ENCODE results near the gene ARMC9. TPM values are rescaled to one million over a fixed set of nuclear protein-coding genes. Genes with fewer than 3 reads are reported as not detected.

The ARMC9 gene
- total RNA-seq, 1 experiment from 2014 or later, result 42.7 TPM

DNA sequence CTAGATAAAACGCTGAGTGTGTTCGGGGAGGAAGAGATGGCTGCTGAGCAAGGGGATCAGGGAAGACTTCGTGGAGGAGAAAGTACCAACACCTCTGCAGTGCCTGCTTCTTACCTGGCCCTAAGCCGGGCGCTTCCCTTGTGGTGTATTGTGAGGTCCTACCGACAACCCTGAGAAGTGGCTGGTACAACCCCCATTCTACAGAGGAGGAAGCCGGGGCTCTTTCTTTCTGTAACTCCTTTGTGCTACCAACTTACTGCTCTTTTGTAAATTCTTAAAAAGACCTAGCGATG lies 96.9 kb downstream of the ARMC9 start:
- Histone ChIP-seq H3K36me3 (ENCODE audit: control insufficient read depth, insufficient read depth, low read length) (no peaks in the 10 kb centered on the region), H3K4me3 (ENCODE audit: low read depth in 2 of 2, low read length in 2 of 2) (no peak overlapping the region), H3K27me3 (ENCODE audit: control insufficient read depth, insufficient read depth, low read length) (no peaks in the 10 kb centered on the region), H3K9me3 (ENCODE audit: control insufficient read depth, insufficient read depth, low read depth, low read length) (no peaks in the 10 kb centered on the region), H3K4me1 (ENCODE audit: control insufficient read depth, insufficient read depth, low read length) (peaks cover 11% of the 10 kb centered on the region), H3K27ac (ENCODE audit: low read length) (no peak overlapping the region)
- no peak for ATAC-seq
- ChIA-PET POLR2A (no interaction called here), CTCF (no interaction called here)
- TF ChIP-seq, protein P1, sequence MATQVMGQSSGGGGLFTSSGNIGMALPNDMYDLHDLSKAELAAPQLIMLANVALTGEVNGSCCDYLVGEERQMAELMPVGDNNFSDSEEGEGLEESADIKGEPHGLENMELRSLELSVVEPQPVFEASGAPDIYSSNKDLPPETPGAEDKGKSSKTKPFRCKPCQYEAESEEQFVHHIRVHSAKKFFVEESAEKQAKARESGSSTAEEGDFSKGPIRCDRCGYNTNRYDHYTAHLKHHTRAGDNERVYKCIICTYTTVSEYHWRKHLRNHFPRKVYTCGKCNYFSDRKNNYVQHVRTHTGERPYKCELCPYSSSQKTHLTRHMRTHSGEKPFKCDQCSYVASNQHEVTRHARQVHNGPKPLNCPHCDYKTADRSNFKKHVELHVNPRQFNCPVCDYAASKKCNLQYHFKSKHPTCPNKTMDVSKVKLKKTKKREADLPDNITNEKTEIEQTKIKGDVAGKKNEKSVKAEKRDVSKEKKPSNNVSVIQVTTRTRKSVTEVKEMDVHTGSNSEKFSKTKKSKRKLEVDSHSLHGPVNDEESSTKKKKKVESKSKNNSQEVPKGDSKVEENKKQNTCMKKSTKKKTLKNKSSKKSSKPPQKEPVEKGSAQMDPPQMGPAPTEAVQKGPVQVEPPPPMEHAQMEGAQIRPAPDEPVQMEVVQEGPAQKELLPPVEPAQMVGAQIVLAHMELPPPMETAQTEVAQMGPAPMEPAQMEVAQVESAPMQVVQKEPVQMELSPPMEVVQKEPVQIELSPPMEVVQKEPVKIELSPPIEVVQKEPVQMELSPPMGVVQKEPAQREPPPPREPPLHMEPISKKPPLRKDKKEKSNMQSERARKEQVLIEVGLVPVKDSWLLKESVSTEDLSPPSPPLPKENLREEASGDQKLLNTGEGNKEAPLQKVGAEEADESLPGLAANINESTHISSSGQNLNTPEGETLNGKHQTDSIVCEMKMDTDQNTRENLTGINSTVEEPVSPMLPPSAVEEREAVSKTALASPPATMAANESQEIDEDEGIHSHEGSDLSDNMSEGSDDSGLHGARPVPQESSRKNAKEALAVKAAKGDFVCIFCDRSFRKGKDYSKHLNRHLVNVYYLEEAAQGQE (IDR thresholded peaks at IDR 0.05; ENCODE audit: insufficient read depth in 1 of 2, low read depth in 2 of 2, low read length in 1 of 2), result no peak
- TF ChIP-seq SIN3A (IDR thresholded peaks at IDR 0.05; ENCODE audit: borderline replicate concordance, insufficient read depth, low read depth, low read length), result no peak
- no TSS peak for BruUV-seq (replicated peaks)
- in situ Hi-C loops (cut with HindIII; ENCODE audit: low pct_unique_long_range_greater_than_20kb, low sequenced_read_pairs), result no loop called here
- no peak for DNase-seq (ENCODE audit: low read depth, low spot score)
- intact Hi-C loops (cut with micrococcal nuclease; ENCODE audit: unreplicated experiment), result no loop called here

DNA sequence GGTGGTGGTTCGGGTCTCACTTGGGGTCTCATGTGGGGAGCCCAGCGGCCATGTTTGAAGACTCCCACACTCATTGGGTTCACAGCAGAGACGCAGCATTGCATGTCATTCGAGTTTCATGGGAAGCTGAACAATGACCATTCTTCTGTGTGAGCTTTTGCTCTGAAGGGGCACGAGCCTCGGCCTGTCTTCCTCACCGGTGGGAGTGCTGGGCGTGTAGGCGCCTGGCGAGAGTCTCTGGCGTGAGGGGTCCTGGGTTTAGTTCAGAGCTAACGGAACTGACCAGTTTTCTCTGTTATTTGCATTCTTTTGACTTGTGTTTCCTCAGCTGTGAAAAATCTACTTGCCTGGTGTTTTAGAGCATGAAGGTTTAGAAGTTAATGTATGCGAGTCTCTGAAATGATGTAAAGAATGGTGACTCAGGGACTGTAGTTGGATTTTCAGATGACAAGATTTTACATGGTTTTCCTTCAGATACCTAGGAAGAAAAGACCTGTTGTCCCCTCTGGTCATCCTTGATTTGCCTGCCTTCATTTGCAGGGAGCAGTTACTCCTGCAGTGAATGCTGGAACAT lies 98.1 kb downstream of the ARMC9 start:
- no peak for TF ChIP-seq POLR2AphosphoS5 (IDR thresholded peaks at IDR 0.05; ENCODE audit: low read depth, low read length)
- TF ChIP-seq, protein P1 (IDR thresholded peaks at IDR 0.05; ENCODE audit: insufficient read depth in 1 of 2, low read depth in 2 of 2, low read length in 1 of 2), result no peak
- no peak for TF ChIP-seq TCF7L2 (IDR thresholded peaks at IDR 0.05; ENCODE audit: low read depth, low read length)
- no peak for TF ChIP-seq SIN3A (IDR thresholded peaks at IDR 0.05; ENCODE audit: borderline replicate concordance, insufficient read depth, low read depth, low read length)
- TF ChIP-seq, protein P2, sequence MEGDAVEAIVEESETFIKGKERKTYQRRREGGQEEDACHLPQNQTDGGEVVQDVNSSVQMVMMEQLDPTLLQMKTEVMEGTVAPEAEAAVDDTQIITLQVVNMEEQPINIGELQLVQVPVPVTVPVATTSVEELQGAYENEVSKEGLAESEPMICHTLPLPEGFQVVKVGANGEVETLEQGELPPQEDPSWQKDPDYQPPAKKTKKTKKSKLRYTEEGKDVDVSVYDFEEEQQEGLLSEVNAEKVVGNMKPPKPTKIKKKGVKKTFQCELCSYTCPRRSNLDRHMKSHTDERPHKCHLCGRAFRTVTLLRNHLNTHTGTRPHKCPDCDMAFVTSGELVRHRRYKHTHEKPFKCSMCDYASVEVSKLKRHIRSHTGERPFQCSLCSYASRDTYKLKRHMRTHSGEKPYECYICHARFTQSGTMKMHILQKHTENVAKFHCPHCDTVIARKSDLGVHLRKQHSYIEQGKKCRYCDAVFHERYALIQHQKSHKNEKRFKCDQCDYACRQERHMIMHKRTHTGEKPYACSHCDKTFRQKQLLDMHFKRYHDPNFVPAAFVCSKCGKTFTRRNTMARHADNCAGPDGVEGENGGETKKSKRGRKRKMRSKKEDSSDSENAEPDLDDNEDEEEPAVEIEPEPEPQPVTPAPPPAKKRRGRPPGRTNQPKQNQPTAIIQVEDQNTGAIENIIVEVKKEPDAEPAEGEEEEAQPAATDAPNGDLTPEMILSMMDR (IDR thresholded peaks at IDR 0.05), result no peak
- ChIA-PET CTCF (interaction anchor here (0.6 to 1.2 kb wide), 4 partner anchors 69 to 155 kb away, joined by 3 to 11 read pairs (median 7); no protein-coding TSS in a partner anchor), POLR2A (interaction anchor here (0.6 kb wide), 1 partner anchor 68 kb away, joined by 3 read pairs; no protein-coding TSS in a partner anchor)
- Histone ChIP-seq H3K4me3 (ENCODE audit: low read depth in 2 of 2, low read length in 2 of 2) (no peak overlapping the region), H3K9me3 (ENCODE audit: control insufficient read depth, insufficient read depth, low read depth, low read length) (no peaks in the 10 kb centered on the region), H3K4me1 (ENCODE audit: control insufficient read depth, insufficient read depth, low read length) (peaks cover 15% of the 10 kb centered on the region), H3K27ac (ENCODE audit: low read length) (peak overlapping the region; percentile 51), H3K36me3 (ENCODE audit: control insufficient read depth, insufficient read depth, low read length) (no peaks in the 10 kb centered on the region), H3K27me3 (ENCODE audit: control insufficient read depth, insufficient read depth, low read length) (no peaks in the 10 kb centered on the region)
- DNase-seq (ENCODE audit: low read depth, low spot score) (no peak), ATAC-seq (peak; percentile 30; the same call in 1 of the 2 replicates)
- intact Hi-C loops (cut with micrococcal nuclease; ENCODE audit: unreplicated experiment), result loop anchor here (2.0 kb wide), 1 partner anchor 106 kb away; no protein-coding TSS in a partner anchor
- in situ Hi-C loops (cut with HindIII; ENCODE audit: low pct_unique_long_range_greater_than_20kb, low sequenced_read_pairs), result no loop called here
- no TSS peak for BruUV-seq (replicated peaks)
